AG04450 (cell line): ENCODE measurements around the gene CHI3L2. TPM values are rescaled to one million over a fixed set of nuclear protein-coding genes. Genes with fewer than 3 reads are reported as not detected.

ENCODE experiments used
- CTCF ChIA-PET: fragments of 300-600, 350-600 bp; formaldehyde crosslinking; extraction: SDS; loops from one replicate; lab custom pipeline; 2022; ENCODE audit warnings: antibody characterized with exemption, inconsistent platforms; lab: Charles Lee
- POLR2A ChIA-PET: fragments of 350-600 bp; formaldehyde crosslinking; extraction: SDS; loops from one replicate; lab custom pipeline; 2021; ENCODE audit warnings: antibody characterized with exemption, inconsistent platforms; lab: Yijun Ruan, JAX
- DNase-seq: peaks from one replicate; pipeline ENCODE4 v3.0.0-alpha.2; 2011; ENCODE audit warnings: low read depth, low spot score
- H3K27ac ChIP-seq: one replicate; pipeline ENCODE4 v1.5.1; 2012; ENCODE audit warnings: low read depth, low read length, control low read depth
- H3K27me3 ChIP-seq: one replicate; pipeline ENCODE4 v1.6.0; 2012; ENCODE audit warnings: low read length; ENCODE audit not compliant: control insufficient read depth, insufficient read depth
- H3K4me3 ChIP-seq: 2 replicates; pipeline ENCODE4 v1.5.1; 2011; ENCODE audit warnings: mild to moderate bottlenecking, low read depth, low read length, control low read depth
- H3K9me3 ChIP-seq: 2 replicates; pipeline ENCODE4 v1.5.1; 2012; ENCODE audit warnings: low read length; ENCODE audit not compliant: control insufficient read depth, insufficient read depth
- CTCF ChIP-seq: IDR thresholded peaks from 2 replicates; pipeline ENCODE4 v1.5.1; 2011; ENCODE audit warnings: low read depth, low read length, control low read depth, inconsistent platforms
- polyA minus RNA-seq: library from RNA; depleted of rRNA, polyadenylated mRNA; stranded (reverse); fragments of >200 nt; gene quantifications from 2 replicates; pipeline ENCODE4 v1.2.3, GENCODE V29; 2011; rRNA and poly(A)+ RNA removed
- polyA plus RNA-seq: library from polyadenylated mRNA; depleted of rRNA; stranded (reverse); fragments of >200 nt; gene quantifications from 2 replicates; pipeline ENCODE4 v1.2.3, GENCODE V29; 2011; rRNA removed

CHI3L2 gene, protein sequence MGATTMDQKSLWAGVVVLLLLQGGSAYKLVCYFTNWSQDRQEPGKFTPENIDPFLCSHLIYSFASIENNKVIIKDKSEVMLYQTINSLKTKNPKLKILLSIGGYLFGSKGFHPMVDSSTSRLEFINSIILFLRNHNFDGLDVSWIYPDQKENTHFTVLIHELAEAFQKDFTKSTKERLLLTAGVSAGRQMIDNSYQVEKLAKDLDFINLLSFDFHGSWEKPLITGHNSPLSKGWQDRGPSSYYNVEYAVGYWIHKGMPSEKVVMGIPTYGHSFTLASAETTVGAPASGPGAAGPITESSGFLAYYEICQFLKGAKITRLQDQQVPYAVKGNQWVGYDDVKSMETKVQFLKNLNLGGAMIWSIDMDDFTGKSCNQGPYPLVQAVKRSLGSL
- 0.86 and 1.0 TPM in 2 replicates for polyA plus RNA-seq
- polyA minus RNA-seq = not detected in 2 replicates

DNA sequence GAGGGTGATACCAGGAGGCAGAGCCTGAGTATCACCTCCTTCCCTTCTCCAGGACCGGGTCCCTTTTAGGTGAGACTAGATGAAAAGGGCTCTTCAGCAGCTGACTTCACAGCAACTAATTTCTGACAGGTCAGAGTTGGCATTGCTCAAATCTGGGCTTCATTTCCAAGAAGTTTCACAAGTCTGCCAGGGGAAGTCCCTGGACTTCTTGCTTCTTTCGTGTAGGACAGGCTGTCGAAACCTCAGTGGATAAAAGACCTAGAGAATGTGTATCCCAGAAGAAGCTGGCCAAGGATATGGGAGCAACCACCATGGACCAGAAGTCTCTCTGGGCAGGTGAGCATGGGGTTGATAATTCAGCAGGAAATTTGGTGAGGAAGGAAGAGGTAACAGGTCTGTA, at the start of gene CHI3L2:
Gene CHI3L2, plus strand, starts transcription at position 280 of the 400 bp plus-strand sequence. Its CDS starts 17 bp downstream, at position 297.
- no peak for TF ChIP-seq CTCF
- Histone ChIP-seq H3K4me3 (no peak within 1 kb of the TSS), H3K27ac (peak within 1 kb of the TSS; percentile 67), H3K27me3 (no peaks in the 10 kb centered on the region), H3K9me3 (no peaks in the 10 kb centered on the region)
- POLR2A ChIA-PET = interaction anchor here (1.3 kb wide), 1 partner anchor 36 kb away, joined by 3 read pairs; no protein-coding TSS in a partner anchor
- CTCF ChIA-PET = no interaction called here
- DNase-seq = no peak

DNA sequence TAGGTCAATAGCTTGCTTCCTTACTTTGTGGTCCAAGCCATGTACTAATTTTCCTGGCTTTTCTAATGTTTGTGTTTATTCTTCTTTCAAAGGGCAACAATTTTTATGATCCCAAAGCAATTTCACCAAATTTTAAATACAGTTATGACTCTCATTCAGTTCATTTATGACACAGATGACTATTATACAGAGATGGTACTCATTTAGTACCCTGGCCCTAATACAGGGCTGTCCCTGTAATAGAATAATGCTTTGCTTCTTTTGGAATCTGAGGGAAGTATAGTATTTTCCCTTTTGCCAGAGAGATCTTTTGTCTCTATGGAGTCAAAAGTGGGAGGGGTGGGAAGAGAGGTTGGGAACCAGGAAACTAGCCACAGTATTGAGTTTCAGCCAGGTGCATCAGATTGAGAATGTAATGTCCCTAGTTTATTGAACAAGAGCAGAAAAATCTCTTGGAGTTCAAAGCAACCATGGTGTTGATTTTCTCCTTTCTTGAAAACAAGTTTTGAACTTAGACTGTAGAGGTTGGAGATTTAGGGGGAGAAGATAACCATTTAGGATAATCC, 47.5 kb upstream of the CHI3L2 start:
- POLR2A ChIA-PET = no interaction called here
- H3K27me3 ChIP-seq = no peaks in the 10 kb centered on the region
- no peak overlapping the region for H3K27ac ChIP-seq
- no peaks in the 10 kb centered on the region for H3K9me3 ChIP-seq
- CTCF ChIA-PET = no interaction called here
- no peak for DNase-seq
- H3K4me3 ChIP-seq = no peak overlapping the region
- TF ChIP-seq CTCF = no peak

DNA sequence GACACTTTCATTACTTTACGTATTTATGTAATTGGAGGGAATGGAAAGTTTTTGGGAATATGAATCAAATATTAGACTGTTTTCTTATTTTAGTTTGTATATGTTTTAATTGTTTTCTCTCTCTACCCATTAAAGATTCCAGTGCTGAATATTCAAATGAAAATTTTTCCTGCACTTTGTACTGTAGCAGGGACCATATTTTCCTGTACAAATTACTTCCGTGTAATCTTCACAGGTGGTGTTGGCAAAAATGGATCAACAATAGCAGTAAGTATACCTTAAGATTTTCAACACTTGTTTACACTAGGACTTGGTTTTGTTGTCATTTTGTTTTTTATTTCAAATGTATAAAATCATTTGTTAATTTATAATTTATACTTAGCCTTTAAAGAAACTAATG, 45.5 kb upstream of the CHI3L2 start:
- H3K27ac ChIP-seq = no peak overlapping the region
- TF ChIP-seq CTCF = no peak
- ChIA-PET POLR2A (no interaction called here), CTCF (no interaction called here)
- H3K27me3 ChIP-seq = no peaks in the 10 kb centered on the region
- no peaks in the 10 kb centered on the region for H3K9me3 ChIP-seq
- H3K4me3 ChIP-seq = no peak overlapping the region
- no peak for DNase-seq

GRCh38 chr1:111183308-111184069, 44.0 kb upstream of the CHI3L2 start:
- no peak for TF ChIP-seq CTCF
- Histone ChIP-seq H3K27ac (no peak overlapping the region), H3K4me3 (no peak overlapping the region), H3K9me3 (no peaks in the 10 kb centered on the region), H3K27me3 (no peaks in the 10 kb centered on the region)
- CTCF ChIA-PET = interaction anchor here (0.8 to 1.4 kb wide), 2 partner anchors 10 to 39 kb away, joined by 4 read pairs; no protein-coding TSS in a partner anchor
- POLR2A ChIA-PET = interaction anchor here (0.6 kb wide), 1 partner anchor 46 kb away, joined by 5 read pairs; no protein-coding TSS in a partner anchor
- no peak for DNase-seq
